Measurements from ENCODE around the gene UHMK1. TPM values are rescaled to one million over a fixed set of nuclear protein-coding genes. Genes with fewer than 3 reads are reported as not detected.
"Not testable (repeated sequence)": the region's sequence is repeated elsewhere in the genome, so short reads cannot be mapped to it uniquely, and the experiment has no call there.

Gene UHMK1
- total RNA-seq, 1 experiment from 2014 or later, result 207 TPM

- peak; percentile 52 for DNase-seq
- no peaks in the 10 kb centered on the region for H3K9me2 ChIP-seq (replicated peaks; ENCODE audit: insufficient read depth, low read length)
- H4K20me1 ChIP-seq (ENCODE audit: insufficient read depth, low read depth, low read length), result no peaks in the 10 kb centered on the region
- no peaks in the 10 kb centered on the region for H3K27me3 ChIP-seq (ENCODE audit: low read length)
- H3K4me3 ChIP-seq (ENCODE audit: low read length), result peak within 1 kb of the TSS; percentile 91
- peak within 1 kb of the TSS; percentile 95 for H2AFZ ChIP-seq (ENCODE audit: low read length)
- H3K4me2 ChIP-seq (ENCODE audit: low read depth, low read length, poor library complexity, severe bottlenecking), result peak within 1 kb of the TSS; percentile 85
- H3K4me1 ChIP-seq (ENCODE audit: low read length), result peaks cover 38% of the 10 kb centered on the region
- H3K79me2 ChIP-seq (ENCODE audit: low read length), result peaks cover 51% of the 10 kb centered on the region
- no peaks in the 10 kb centered on the region for H3K9me3 ChIP-seq (ENCODE audit: low read length)
- peak within 1 kb of the TSS; percentile 92 for H3K9ac ChIP-seq (ENCODE audit: low read length)
- no peak within 1 kb of the TSS; the same call in 1 of the 2 replicates for H3K27ac ChIP-seq (ENCODE audit: low read length)
- H3K36me3 ChIP-seq (ENCODE audit: insufficient read depth, low read length), result peaks cover 6% of the 10 kb centered on the region; the same call in 1 of the 2 replicates
These were observed 64.2 kb downstream of the UHMK1 start, which contains the start of gene UAP1 for GRCh38 chr1:162561616-162562469. Gene UAP1 (plus strand): TSS chr1:162561722. CDS start chr1:162566069, 4,347 bp downstream.

DNA sequence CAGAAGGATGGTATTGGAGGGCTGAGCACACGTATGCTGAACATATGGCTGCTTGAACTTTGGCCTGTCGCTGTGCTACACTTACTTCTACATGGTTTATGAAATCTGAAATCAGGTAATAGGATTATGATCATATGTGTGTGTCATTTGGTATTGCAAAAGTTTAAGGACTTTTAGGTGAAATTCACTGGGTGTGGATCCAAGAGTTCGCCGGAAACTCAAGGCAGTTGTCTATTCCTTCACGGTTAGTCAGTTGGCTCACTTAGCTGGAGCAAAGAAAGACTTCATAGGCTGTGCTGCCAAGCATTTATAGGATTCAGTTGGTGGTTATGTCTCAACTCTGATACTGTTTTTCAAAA, 64.8 kb downstream of the UHMK1 start:
- peak overlapping the region; percentile 62 for H3K4me2 ChIP-seq (ENCODE audit: low read depth, low read length, poor library complexity, severe bottlenecking)
- no peak overlapping the region for H3K27ac ChIP-seq (ENCODE audit: low read length)
- H3K9ac ChIP-seq (ENCODE audit: low read length), result peak overlapping the region; percentile 92
- H3K36me3 ChIP-seq (ENCODE audit: insufficient read depth, low read length), result peaks cover 6% of the 10 kb centered on the region; the same call in 1 of the 2 replicates
- no peaks in the 10 kb centered on the region for H3K9me3 ChIP-seq (ENCODE audit: low read length)
- no peaks in the 10 kb centered on the region for H3K9me2 ChIP-seq (replicated peaks; ENCODE audit: insufficient read depth, low read length)
- DNase-seq, result peak; percentile 54
- H3K4me3 ChIP-seq (ENCODE audit: low read length), result peak overlapping the region; percentile 91
- peaks cover 57% of the 10 kb centered on the region for H3K79me2 ChIP-seq (ENCODE audit: low read length)
- no peaks in the 10 kb centered on the region for H4K20me1 ChIP-seq (ENCODE audit: insufficient read depth, low read depth, low read length)
- no peak overlapping the region for H2AFZ ChIP-seq (ENCODE audit: low read length)
- H3K27me3 ChIP-seq (ENCODE audit: low read length), result no peaks in the 10 kb centered on the region
- H3K4me1 ChIP-seq (ENCODE audit: low read length), result peaks cover 38% of the 10 kb centered on the region

- Histone ChIP-seq H3K4me1 (ENCODE audit: low read length) (peaks cover 38% of the 10 kb centered on the region), H3K36me3 (ENCODE audit: insufficient read depth, low read length) (peaks cover 19% of the 10 kb centered on the region; the same call in 1 of the 2 replicates), H3K9me2 (replicated peaks; ENCODE audit: insufficient read depth, low read length) (no peaks in the 10 kb centered on the region), H3K27me3 (ENCODE audit: low read length) (no peaks in the 10 kb centered on the region), H4K20me1 (ENCODE audit: insufficient read depth, low read depth, low read length) (no peaks in the 10 kb centered on the region), H3K79me2 (ENCODE audit: low read length) (peaks cover 81% of the 10 kb centered on the region), H3K9me3 (ENCODE audit: low read length) (no peaks in the 10 kb centered on the region), H3K4me2 (ENCODE audit: low read depth, low read length, poor library complexity, severe bottlenecking) (peak overlapping the region; percentile 12), H2AFZ (ENCODE audit: low read length) (no peak overlapping the region), H3K9ac (ENCODE audit: low read length) (no peak overlapping the region), H3K4me3 (ENCODE audit: low read length) (no peak overlapping the region), H3K27ac (ENCODE audit: low read length) (no peak overlapping the region)
- no peak for DNase-seq
These were observed 67.2 kb downstream of the UHMK1 start for GRCh38 chr1:162564762-162565218.

DNA sequence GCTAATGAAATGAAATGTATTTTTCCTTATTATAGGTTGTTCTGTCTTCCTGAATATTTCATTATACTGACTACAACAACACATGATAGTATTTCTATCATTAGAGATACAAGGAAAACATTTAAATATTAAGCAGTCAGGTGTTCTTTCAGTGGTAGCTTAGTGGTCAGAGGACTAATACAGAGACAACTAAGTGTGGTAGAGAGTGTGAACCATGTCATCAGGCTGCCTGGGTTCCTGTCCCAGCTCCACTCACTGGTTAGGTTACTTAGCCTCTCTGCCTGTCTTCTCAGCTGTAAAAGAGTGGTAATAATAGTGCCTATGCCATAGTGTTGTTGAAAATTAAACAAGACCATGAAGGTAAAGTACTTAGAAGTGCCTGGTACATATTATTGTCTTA, 67.8 kb downstream of the UHMK1 start:
- Histone ChIP-seq H3K4me2 (ENCODE audit: low read depth, low read length, poor library complexity, severe bottlenecking) (no peak overlapping the region), H4K20me1 (ENCODE audit: insufficient read depth, low read depth, low read length) (no peaks in the 10 kb centered on the region), H3K79me2 (ENCODE audit: low read length) (peaks cover 87% of the 10 kb centered on the region), H3K9me2 (replicated peaks; ENCODE audit: insufficient read depth, low read length) (no peaks in the 10 kb centered on the region), H3K9ac (ENCODE audit: low read length) (no peak overlapping the region), H3K27me3 (ENCODE audit: low read length) (no peaks in the 10 kb centered on the region), H3K4me1 (ENCODE audit: low read length) (peaks cover 36% of the 10 kb centered on the region), H2AFZ (ENCODE audit: low read length) (no peak overlapping the region), H3K9me3 (ENCODE audit: low read length) (no peaks in the 10 kb centered on the region), H3K4me3 (ENCODE audit: low read length) (no peak overlapping the region), H3K27ac (ENCODE audit: low read length) (no peak overlapping the region), H3K36me3 (ENCODE audit: insufficient read depth, low read length) (peaks cover 19% of the 10 kb centered on the region; the same call in 1 of the 2 replicates)
- DNase-seq, result no peak

GRCh38 chr1:162566870-162567269, 69.3 kb downstream of the UHMK1 start:
- H3K36me3 ChIP-seq (ENCODE audit: insufficient read depth, low read length), result peaks cover 25% of the 10 kb centered on the region; the same call in 1 of the 2 replicates
- H2AFZ ChIP-seq (ENCODE audit: low read length), result no peak overlapping the region
- H3K27me3 ChIP-seq (ENCODE audit: low read length), result no peaks in the 10 kb centered on the region
- peaks cover 30% of the 10 kb centered on the region for H3K4me1 ChIP-seq (ENCODE audit: low read length)
- H3K27ac ChIP-seq (ENCODE audit: low read length), result no peak overlapping the region
- no peaks in the 10 kb centered on the region for H4K20me1 ChIP-seq (ENCODE audit: insufficient read depth, low read depth, low read length)
- H3K79me2 ChIP-seq (ENCODE audit: low read length), result peaks cover 97% of the 10 kb centered on the region
- no peak overlapping the region for H3K4me3 ChIP-seq (ENCODE audit: low read length)
- no peak overlapping the region for H3K4me2 ChIP-seq (ENCODE audit: low read depth, low read length, poor library complexity, severe bottlenecking)
- no peaks in the 10 kb centered on the region for H3K9me2 ChIP-seq (replicated peaks; ENCODE audit: insufficient read depth, low read length)
- H3K9ac ChIP-seq (ENCODE audit: low read length), result no peak overlapping the region
- no peaks in the 10 kb centered on the region for H3K9me3 ChIP-seq (ENCODE audit: low read length)
- no peak for DNase-seq

- H3K27ac ChIP-seq (ENCODE audit: low read length), result no peak overlapping the region
- no peak overlapping the region for H3K9ac ChIP-seq (ENCODE audit: low read length)
- H3K9me3 ChIP-seq (ENCODE audit: low read length), result no peaks in the 10 kb centered on the region
- H3K4me3 ChIP-seq (ENCODE audit: low read length), result no peak overlapping the region
- H2AFZ ChIP-seq (ENCODE audit: low read length), result no peak overlapping the region
- peaks cover 16% of the 10 kb centered on the region for H3K4me1 ChIP-seq (ENCODE audit: low read length)
- H3K4me2 ChIP-seq (ENCODE audit: low read depth, low read length, poor library complexity, severe bottlenecking), result no peak overlapping the region
- H4K20me1 ChIP-seq (ENCODE audit: insufficient read depth, low read depth, low read length), result no peaks in the 10 kb centered on the region
- H3K27me3 ChIP-seq (ENCODE audit: low read length), result no peaks in the 10 kb centered on the region
- peaks cover 97% of the 10 kb centered on the region for H3K79me2 ChIP-seq (ENCODE audit: low read length)
- peaks cover 29% of the 10 kb centered on the region; the same call in 1 of the 2 replicates for H3K36me3 ChIP-seq (ENCODE audit: insufficient read depth, low read length)
- DNase-seq, result no peak
- no peaks in the 10 kb centered on the region for H3K9me2 ChIP-seq (replicated peaks; ENCODE audit: insufficient read depth, low read length)
These were observed 71.2 kb downstream of the UHMK1 start for GRCh38 chr1:162568802-162569201.

GRCh38 chr1:162570718-162571117, 73.1 kb downstream of the UHMK1 start:
- Histone ChIP-seq H3K36me3 (ENCODE audit: insufficient read depth, low read length) (peaks cover 29% of the 10 kb centered on the region; the same call in 1 of the 2 replicates), H3K9ac (ENCODE audit: low read length) (no peak overlapping the region), H3K9me3 (ENCODE audit: low read length) (no peaks in the 10 kb centered on the region), H4K20me1 (ENCODE audit: insufficient read depth, low read depth, low read length) (no peaks in the 10 kb centered on the region), H2AFZ (ENCODE audit: low read length) (no peak overlapping the region), H3K79me2 (ENCODE audit: low read length) (peaks cover 91% of the 10 kb centered on the region), H3K4me1 (ENCODE audit: low read length) (no peaks in the 10 kb centered on the region), H3K4me2 (ENCODE audit: low read depth, low read length, poor library complexity, severe bottlenecking) (no peak overlapping the region), H3K9me2 (replicated peaks; ENCODE audit: insufficient read depth, low read length) (no peaks in the 10 kb centered on the region), H3K4me3 (ENCODE audit: low read length) (no peak overlapping the region), H3K27me3 (ENCODE audit: low read length) (no peaks in the 10 kb centered on the region), H3K27ac (ENCODE audit: low read length) (no peak overlapping the region)
- no peak for DNase-seq

GRCh38 chr1:162571121-162571520, 73.5 kb downstream of the UHMK1 start:
- H3K36me3 ChIP-seq (ENCODE audit: insufficient read depth, low read length), result peaks cover 27% of the 10 kb centered on the region; the same call in 1 of the 2 replicates
- H4K20me1 ChIP-seq (ENCODE audit: insufficient read depth, low read depth, low read length); H3K9ac ChIP-seq (ENCODE audit: low read length); H3K4me3 ChIP-seq (ENCODE audit: low read length); H3K27ac ChIP-seq (ENCODE audit: low read length); H3K4me2 ChIP-seq (ENCODE audit: low read depth, low read length, poor library complexity, severe bottlenecking); H3K4me1 ChIP-seq (ENCODE audit: low read length); H3K9me2 ChIP-seq (replicated peaks; ENCODE audit: insufficient read depth, low read length); DNase-seq; H2AFZ ChIP-seq (ENCODE audit: low read length); H3K27me3 ChIP-seq (ENCODE audit: low read length); H3K9me3 ChIP-seq (ENCODE audit: low read length): not testable (repeated sequence)
- H3K79me2 ChIP-seq (ENCODE audit: low read length), result peaks cover 91% of the 10 kb centered on the region

Data from Karpas-422 (cell line).